HG03064 (cell line): ENCODE measurements around the gene SEPTIN5.
"Not testable (repeated sequence)": the region's sequence is repeated elsewhere in the genome, so short reads cannot be mapped to it uniquely, and the experiment has no call there.

Source experiments
- ATAC-seq: cut with Tn5 transposase; IDR thresholded peaks from one replicate; pipeline ENCODE4 v1.9.1; 2021; ENCODE audit warnings: low read depth; ENCODE audit not compliant: unreplicated experiment

Gene SEPTIN5

DNA sequence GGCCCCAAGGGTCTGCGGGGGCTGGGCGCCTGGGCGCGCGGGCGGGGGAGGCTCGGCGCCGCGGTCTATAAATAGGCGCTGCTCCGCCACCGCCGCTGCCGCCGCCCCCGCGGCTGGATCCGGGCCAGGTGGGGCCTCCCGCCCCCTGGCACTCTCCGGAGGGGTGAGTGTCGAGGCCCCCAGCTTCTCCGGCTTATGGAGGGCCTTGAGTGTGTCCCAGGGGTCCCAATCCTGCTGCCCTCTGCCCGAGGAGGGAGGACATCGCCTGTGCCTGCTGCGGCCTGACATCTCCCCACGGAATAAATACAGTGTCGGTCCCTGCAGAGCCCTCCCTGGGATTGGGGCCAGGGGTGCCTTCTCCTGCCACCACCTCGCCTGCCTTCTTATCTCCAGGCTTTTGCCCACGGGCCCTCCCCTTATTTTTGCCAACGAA, 4.8 kb downstream of the SEPTIN5 start:
- ATAC-seq: no peak

- no peak for ATAC-seq
Measured at GRCh38 chr22:19719488-19720021, 5.3 kb downstream of the SEPTIN5 start.

DNA sequence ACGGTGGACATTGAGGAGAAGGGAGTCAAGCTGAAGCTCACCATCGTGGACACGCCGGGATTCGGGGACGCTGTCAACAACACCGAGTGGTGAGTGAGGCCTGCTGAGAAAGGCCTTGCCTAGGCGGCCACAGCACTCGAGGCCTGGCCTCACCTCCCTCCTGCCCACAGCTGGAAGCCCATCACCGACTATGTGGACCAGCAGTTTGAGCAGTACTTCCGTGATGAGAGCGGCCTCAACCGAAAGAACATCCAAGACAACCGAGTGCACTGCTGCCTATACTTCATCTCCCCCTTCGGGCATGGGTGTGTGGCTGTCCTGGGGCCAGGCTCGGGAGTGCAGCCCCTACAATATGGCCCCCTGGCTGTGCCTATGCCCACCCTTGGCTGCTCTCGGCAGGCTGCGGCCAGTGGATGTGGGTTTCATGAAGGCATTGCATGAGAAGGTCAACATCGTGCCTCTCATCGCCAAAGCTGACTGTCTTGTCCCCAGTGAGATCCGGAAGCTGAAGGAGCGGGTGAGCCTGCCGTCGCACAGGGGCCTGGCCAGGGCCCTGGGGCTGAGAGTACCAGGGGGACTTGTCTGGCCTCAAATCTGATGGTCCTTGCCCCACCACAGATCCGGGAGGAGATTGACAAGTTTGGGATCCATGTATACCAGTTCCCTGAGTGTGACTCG, 6.0 kb downstream of the SEPTIN5 start:
- ATAC-seq: no peak

DNA sequence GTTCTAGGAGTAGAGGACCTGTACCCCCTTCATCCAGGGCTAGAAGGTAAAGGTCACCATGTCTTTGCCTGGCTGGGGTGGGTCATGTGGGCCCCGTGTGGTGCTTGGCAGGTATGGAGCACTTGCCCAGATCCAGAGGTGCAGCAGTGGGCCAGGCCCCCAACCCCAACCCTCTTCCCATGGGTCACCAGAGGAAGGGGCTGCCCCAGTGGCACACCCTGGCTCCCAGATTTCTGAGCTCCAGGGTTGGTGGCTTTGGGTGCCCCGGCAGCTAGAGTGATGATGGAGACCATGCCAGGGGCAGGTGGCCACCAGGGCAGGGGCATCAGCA, 6.7 kb downstream of the SEPTIN5 start:
- no peak for ATAC-seq

DNA sequence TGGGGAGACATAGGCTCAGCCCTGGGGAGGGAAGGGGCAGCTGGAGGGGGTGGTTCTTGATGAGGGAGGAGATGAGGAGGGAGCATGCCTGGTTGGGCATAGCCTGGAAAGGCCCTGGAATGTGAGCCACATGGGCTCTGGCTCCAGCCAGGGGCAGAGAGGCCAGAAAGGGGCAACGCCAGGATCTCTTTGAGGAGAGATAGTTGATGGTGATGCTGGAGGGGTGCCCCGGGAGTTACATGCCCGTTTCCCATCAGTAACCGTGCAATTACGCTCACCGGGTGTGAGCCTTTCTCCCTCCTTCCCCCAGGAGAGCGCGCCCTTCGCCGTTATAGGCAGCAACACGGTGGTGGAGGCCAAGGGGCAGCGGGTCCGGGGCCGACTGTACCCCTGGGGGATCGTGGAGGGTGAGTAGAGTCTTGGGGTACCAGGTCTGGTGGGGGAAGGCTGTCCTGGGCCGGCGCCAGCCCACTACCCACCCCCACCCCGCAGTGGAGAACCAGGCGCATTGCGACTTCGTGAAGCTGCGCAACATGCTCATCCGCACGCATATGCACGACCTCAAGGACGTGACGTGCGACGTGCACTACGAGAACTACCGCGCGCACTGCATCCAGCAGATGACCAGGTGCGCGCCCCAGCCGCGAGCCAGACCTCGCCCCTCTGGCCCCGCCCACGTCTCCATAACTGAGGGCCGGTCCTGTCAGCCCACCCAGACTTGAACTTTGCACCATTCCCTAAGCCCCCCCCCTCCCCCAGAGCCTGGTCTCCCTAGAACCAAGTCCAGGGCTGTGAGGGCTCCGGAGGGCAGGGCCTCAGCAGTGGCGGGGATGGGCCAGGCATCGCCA, 7.3 kb downstream of the SEPTIN5 start:
- no peak for ATAC-seq

DNA sequence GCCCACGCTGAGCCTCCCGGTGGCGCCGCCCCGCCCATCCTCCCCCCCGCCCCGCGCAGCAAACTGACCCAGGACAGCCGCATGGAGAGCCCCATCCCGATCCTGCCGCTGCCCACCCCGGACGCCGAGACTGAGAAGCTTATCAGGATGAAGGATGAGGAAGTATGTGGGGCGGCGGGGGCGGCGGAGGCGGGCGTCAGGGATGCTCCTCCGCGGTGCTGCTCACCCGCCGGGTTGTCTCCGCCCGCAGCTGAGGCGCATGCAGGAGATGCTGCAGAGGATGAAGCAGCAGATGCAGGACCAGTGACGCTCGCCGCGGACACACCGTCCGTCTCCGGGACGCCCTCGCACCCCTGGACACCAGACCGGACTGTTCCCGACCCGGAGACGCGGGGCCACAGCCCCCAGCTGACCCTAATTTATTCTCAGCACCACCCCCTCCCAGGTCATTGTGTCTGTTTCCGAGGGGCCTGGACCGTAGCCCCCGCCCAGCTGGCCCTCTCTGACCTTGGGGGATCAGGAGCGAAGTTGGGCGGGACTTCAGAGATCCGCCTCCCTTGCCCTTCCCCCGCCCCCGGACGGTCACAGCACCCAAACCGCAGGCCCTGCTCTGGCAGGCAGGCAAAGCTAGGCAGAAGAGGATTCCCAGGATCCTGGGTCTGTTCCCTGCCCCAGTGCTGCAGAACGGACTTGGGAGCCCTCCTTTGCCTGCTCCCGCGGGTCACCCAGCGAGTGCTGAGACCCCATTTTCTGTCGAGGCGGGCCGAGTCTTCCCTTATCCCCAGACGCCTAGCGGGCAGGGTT, 8.1 kb downstream of the SEPTIN5 start:
- no peak for ATAC-seq

DNA sequence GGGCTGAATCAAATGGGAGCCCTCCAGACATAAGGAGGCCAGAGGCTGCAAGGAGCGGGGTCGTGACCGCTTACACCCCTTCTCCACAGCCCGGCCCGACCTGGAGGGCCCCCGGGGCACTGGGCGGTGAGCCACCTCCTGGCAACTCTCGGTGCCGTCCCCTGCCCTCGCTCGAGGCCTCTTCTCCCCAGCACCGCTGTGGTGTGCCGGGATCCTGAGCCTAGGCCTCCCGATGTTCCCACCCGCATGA, 8.6 kb downstream of the SEPTIN5 start:
- ATAC-seq: no peak

GRCh38 chr22:19723232-19723982, 9.1 kb downstream of the SEPTIN5 start, which contains the start of gene GP1BB:
GP1BB (plus strand) TSS chr22:19723539; CDS start chr22:19723570, 31 bp downstream.
- no peak for ATAC-seq

- no peak for ATAC-seq
Measured at GRCh38 chr22:19723983-19724827, 9.9 kb downstream of the SEPTIN5 start.

- ATAC-seq: no peak
Measured at GRCh38 chr22:19724927-19725661, 10.8 kb downstream of the SEPTIN5 start.

DNA sequence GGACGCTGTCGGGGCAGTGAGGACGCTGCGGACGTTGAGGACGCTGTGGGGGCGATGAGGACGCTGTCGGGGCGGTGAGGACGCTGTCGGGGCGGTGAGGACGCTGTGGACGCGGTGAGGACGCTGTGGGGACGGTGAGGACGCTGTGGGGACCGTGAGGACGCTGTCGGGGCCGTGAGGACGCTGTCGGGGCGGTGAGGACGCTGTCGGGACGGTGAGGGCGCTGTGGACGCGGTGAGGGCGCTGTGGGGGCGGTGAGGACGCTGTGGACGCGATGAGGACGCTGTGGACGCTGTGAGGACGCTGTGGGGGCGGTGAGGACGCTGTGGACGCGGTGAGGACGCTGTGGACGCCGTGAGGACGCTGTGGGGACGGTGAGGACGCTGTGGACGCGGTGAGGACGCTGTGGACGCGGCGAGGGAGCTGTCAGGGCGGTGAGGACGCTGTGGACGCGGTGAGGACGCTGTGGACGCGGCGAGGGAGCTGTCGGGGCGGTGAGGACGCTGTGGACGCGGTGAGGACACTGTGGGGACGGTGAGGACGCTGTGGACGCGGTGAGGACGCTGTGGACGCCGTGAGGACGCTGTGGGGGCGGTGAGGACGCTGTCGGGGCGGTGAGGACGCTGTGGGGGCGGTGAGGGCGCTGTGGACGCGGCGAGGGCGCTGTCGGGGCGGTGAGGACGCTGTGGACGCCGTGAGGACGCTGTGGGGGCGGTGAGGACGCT, 11.9 kb downstream of the SEPTIN5 start:
- not testable (repeated sequence) for ATAC-seq

DNA sequence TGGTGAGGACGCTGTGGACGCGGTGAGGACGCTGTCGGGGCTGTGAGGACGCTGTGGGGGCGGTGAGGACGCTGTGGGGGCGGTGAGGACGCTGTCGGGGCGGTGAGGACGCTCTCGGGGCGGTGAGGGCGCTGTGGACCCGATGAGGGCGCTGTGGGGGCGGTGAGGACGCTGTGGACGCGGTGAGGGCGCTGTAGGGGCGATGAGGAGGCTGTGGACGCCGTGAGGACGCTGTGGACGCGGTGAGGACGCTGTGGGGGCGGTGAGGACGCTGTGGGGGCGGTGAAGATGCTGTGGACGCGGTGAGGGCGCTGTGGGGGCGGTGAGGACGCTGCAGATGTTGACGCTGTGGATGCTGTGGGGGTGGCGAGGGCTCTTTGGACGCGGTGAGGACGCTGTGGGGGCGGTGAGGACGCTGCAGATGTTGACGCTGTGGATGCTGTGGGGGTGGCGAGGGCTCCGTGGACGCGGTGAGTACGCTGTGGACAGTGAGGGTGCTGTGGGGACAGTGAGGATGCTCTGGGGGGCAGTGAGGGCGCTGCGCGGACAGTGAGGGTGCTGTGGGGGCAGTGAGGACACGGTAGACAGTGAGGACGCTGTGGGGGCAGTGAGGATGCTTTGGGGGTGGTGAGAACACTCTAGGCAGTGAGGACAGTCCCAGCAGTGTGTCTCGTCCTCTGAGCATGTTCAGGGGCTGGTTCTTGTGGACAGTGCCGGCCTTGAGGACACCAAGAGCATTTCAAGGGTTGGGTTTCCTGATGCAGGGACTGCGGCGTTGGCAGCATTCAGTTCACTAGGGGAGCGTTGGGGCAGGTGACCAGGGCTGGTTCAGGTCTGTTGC, 13.2 kb downstream of the SEPTIN5 start:
- no peak for ATAC-seq

- ATAC-seq: no peak
Measured at GRCh38 chr22:19728271-19728670, 14.0 kb downstream of the SEPTIN5 start.

GRCh38 chr22:19728836-19729235, 14.5 kb downstream of the SEPTIN5 start:
- no peak for ATAC-seq

DNA sequence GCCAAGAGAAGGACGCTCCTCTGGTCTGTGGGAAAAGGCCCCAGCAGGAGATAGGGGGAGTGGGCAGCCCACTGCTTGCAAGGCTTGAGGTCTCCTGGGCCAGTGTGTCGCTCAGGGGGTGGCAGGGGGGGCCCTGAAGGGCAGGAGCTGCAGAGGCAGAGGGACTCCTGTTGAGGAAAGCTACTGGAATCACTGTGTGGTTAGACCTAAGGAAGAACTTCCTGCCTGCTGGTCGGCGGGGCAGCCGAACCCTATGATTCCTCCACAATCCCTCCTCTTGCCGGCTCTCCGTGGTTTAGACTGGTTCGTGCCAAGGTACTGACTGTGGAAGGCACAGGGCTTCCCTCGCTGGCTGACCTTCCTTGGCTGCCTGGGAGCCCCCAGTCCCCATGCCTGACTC, 15.2 kb downstream of the SEPTIN5 start:
- no peak for ATAC-seq

DNA sequence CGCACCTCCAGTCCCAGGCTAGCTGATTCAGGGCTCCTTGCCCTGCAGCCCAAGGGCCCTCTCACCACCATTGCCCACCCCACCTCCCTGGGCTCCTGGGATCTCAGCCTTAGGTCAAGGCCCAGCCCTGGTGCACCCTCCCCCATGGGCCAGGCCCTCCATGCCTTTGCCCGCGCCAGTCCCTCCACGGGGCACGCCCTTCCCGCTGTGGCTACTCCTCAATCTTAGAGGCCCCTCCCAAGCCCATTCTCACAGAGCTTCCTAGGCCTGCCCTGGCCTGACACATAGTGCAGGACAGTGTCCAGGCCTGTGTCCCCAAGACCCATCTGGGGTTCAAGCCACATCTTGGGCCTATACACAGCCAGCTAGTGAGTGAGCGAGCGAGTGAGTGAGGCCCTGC, 15.9 kb downstream of the SEPTIN5 start:
- ATAC-seq: no peak

DNA sequence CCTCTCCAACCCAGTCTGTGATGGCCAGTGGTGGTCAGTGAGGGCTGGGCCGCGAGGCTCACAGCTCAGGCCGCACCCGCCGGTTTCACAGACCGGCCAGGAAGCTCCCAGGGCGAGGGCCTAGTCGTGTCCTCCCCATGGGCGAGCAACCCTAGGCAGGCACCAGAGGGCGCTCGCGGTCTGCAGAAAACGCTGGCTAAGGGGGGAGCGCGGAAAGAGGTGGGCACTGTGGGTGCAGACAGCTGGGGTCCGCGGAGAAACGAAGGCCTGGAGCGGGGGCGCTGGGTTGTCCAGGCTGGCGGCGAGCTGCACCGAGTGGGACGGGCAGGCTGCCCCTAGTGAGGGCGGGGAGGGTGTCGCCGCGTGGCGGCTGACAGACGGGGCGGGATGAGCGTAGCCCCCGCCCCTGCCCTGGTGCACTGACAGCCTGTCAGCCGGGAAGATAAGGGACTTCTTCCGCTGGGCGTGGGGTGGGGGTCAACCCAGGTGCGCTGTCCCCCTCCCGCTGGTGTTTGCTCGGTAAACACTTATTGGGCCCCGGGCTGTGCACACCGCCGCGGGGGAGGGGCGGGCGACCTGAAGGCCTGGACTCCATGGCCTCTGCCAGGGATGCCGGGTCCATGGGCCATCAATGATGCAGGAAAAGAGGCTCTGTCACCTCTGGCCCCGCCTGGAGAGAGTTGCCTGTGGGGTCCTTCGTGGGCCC, 16.5 kb downstream of the SEPTIN5 start:
- ATAC-seq: no peak
